GM23338 (cell line): ENCODE measurements around the gene IQCE. TPM values are rescaled to one million over a fixed set of nuclear protein-coding genes. Genes with fewer than 3 reads are reported as not detected.

Experiments
- ATAC-seq: fragments of 200-7000 bp; cut with Tn5 transposase; 3 replicates; pipeline ENCODE4 v1.9.1; 2020
- DNase-seq: peaks from one replicate; pipeline ENCODE4 v3.0.0-alpha.2; 2015; ENCODE audit warnings: low spot score
- H2AFZ ChIP-seq: fragments of 200-600 bp; sonication (generic); 2 replicates; pipeline ENCODE4 v1.8.0; 2016; ENCODE audit warnings: antibody characterized with exemption, mild to moderate bottlenecking, moderate library complexity
- H3F3A ChIP-seq: fragments of 200-600 bp; sonication (generic); replicated peaks from 2 replicates; pipeline ENCODE4 v1.8.0; 2017; ENCODE audit warnings: antibody characterized with exemption, mixed run types, low read depth
- H3K27ac ChIP-seq: fragments of 200-600 bp; sonication (generic); 2 replicates; pipeline ENCODE4 v1.6.1; 2016; ENCODE audit warnings: low read depth
- H3K27me3 ChIP-seq: fragments of 200-600 bp; sonication (generic); 2 replicates; pipeline ENCODE4 v1.8.0; 2016; ENCODE audit warnings: mild to moderate bottlenecking, mixed run types, moderate library complexity; ENCODE audit not compliant: insufficient read depth
- H3K36me3 ChIP-seq: fragments of 200-600 bp; sonication (generic); 2 replicates; pipeline ENCODE4 v1.8.0; 2016; ENCODE audit warnings: mild to moderate bottlenecking; ENCODE audit not compliant: insufficient read depth
- H3K4me1 ChIP-seq: fragments of 200-600 bp; sonication (generic); 2 replicates; pipeline ENCODE4 v1.8.0; 2016; ENCODE audit warnings: mild to moderate bottlenecking, moderate library complexity; ENCODE audit not compliant: insufficient read depth
- H3K4me2 ChIP-seq: fragments of 200-600 bp; sonication (generic); 2 replicates; pipeline ENCODE4 v1.7.1; 2017; ENCODE audit warnings: mixed run types
- H3K4me3 ChIP-seq: fragments of 200-600 bp; sonication (generic); 2 replicates; pipeline ENCODE4 v1.6.1; 2016; ENCODE audit warnings: mixed run types
- H3K79me2 ChIP-seq: fragments of 200-600 bp; sonication (generic); replicated peaks from 2 replicates; pipeline ENCODE4 v1.8.0; 2017; ENCODE audit warnings: mild to moderate bottlenecking; ENCODE audit not compliant: insufficient read depth
- H3K9me2 ChIP-seq: fragments of 200-600 bp; sonication (generic); 2 replicates; pipeline ENCODE4 v1.8.0; 2017; ENCODE audit not compliant: insufficient read depth
- H4K20me1 ChIP-seq: fragments of 200-600 bp; sonication (generic); replicated peaks from 2 replicates; pipeline ENCODE4 v1.8.0; 2017; ENCODE audit warnings: mild to moderate bottlenecking; ENCODE audit not compliant: insufficient read depth
- H3K27ac Mint-ChIP-seq: 2 replicates; pipeline ENCODE4 v1.8.0; 2020; ENCODE audit warnings: inconsistent platforms, mild to moderate bottlenecking, moderate library complexity, mixed read lengths
- H3K27me3 Mint-ChIP-seq: 3 replicates; pipeline ENCODE4 v1.8.0; 2022; ENCODE audit warnings: low read depth, mild to moderate bottlenecking, moderate library complexity, mixed read lengths, inconsistent platforms; ENCODE audit not compliant: insufficient read depth, poor library complexity
- H3K36me3 Mint-ChIP-seq: 3 replicates; pipeline ENCODE4 v1.8.0; 2021; ENCODE audit warnings: low read depth, mild to moderate bottlenecking, inconsistent platforms, moderate library complexity, mixed read lengths
- H3K4me1 Mint-ChIP-seq: 3 replicates; pipeline ENCODE4 v1.8.0; 2020; ENCODE audit warnings: mild to moderate bottlenecking, inconsistent platforms, mixed read lengths
- H3K4me3 Mint-ChIP-seq: 3 replicates; pipeline ENCODE4 v1.8.0; 2021; ENCODE audit warnings: moderate library complexity, mild to moderate bottlenecking, inconsistent platforms, mixed read lengths
- H3K9me3 Mint-ChIP-seq: 3 replicates; pipeline ENCODE4 v1.8.0; 2020; ENCODE audit warnings: moderate library complexity, mild to moderate bottlenecking, inconsistent platforms, mixed read lengths
- CTCF ChIP-seq, 2 experiments: fragments of 200-600 bp in 1 of 2; sonication (generic) in 1 of 2; conservative IDR thresholded peaks; 2 replicates each; pipeline versions ENCODE4 v1.5.1 to v1.6.1; 2016 to 2017; ENCODE audit warnings: antibody characterized with exemption in 2 of 2, low read depth in 2 of 2, mild to moderate bottlenecking in 2 of 2, moderate library complexity in 1 of 2
- EZH2phosphoT487 ChIP-seq: fragments of 200-600 bp; sonication (generic); IDR thresholded peaks from one replicate; pipeline ENCODE4 v1.8.1; 2018; ENCODE audit warnings: antibody characterized with exemption; ENCODE audit not compliant: unreplicated experiment
- JUNB ChIP-seq: IDR thresholded peaks from one replicate; pipeline ENCODE4 v1.6.1; 2016; ENCODE audit warnings: antibody characterized with exemption; ENCODE audit not compliant: unreplicated experiment
- POLR2AphosphoS5 ChIP-seq: IDR thresholded peaks from 2 replicates; pipeline ENCODE4 v1.6.1; 2016; ENCODE audit warnings: antibody characterized with exemption, low read depth
- ZNF114 ChIP-seq: fragments of 250-450 bp; sonication (Bioruptor Pico); IDR thresholded peaks from 2 replicates; pipeline ENCODE4 v1.5.0; 2020; ENCODE audit warnings: mild to moderate bottlenecking, moderate library complexity
- ZNF331 ChIP-seq: fragments of 250-450 bp; sonication (Bioruptor Pico); IDR thresholded peaks from 2 replicates; pipeline ENCODE4 v1.5.0; 2020; ENCODE audit warnings: low read depth, mild to moderate bottlenecking, moderate library complexity
- ZNF462 ChIP-seq: fragments of 250-450 bp; sonication (Bioruptor Pico); IDR thresholded peaks from 2 replicates; pipeline ENCODE4 v1.5.0; 2020; ENCODE audit warnings: mild to moderate bottlenecking, moderate library complexity
- polyA plus RNA-seq: library from polyadenylated mRNA; unstranded; fragments of >200 nt; fragmentation: Nextera tagmentation; extraction: Ambion mirVana; gene quantifications from 2 replicates; pipeline ENCODE4 v1.2.1, GENCODE V29; 2016
- total RNA-seq: library from RNA; depleted of rRNA; stranded (reverse); fragments of >200 nt; shearing (Covaris generic); gene quantifications from 2 replicates; pipeline ENCODE4 v1.2.3, GENCODE V29; 2014

Gene IQCE
- total and polyA plus RNA-seq, 2 experiments from 2014 or later, result 5.0 to 7.7 TPM

- peak; percentile 66 for DNase-seq
- H3K9me3 Mint-ChIP-seq, result no peaks in the 10 kb centered on the region
These were observed 84.8 kb downstream of the IQCE start for GRCh38 chr7:2643386-2644219.

DNA sequence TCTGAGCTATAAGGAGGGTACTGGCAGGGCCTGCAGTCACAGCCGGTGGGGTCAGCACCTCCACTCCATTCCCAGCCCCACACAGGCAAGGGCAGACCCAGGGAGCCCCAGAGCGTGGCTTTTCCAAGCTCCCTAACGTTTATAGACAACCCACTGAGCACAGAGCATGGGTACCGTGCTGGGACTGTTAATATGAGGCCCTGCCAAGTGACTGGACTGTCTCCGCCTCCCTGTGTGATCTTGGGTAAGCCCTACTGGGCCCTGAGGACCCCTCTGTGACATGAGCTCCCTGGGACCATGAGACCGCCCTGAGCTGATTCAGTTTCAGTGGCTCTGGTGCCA lies 85.4 kb downstream of the IQCE start:
- peaks cover 28% of the 10 kb centered on the region for H3K4me1 Mint-ChIP-seq
- H3K27me3 Mint-ChIP-seq, result peaks cover 24% of the 10 kb centered on the region
- no peaks in the 10 kb centered on the region; the same call in 1 of the 2 replicates for H4K20me1 ChIP-seq
- H2AFZ ChIP-seq, result no peak overlapping the region
- DNase-seq (no peak), ATAC-seq (no peak)
- peaks cover 38% of the 10 kb centered on the region for H3K79me2 ChIP-seq
- peaks cover 4% of the 10 kb centered on the region; the same call in 1 of the 3 replicates for H3K36me3 Mint-ChIP-seq
- H3F3A ChIP-seq, result 0 out of 2 replicates have a peak, but pooled peaks cover 4% of the 10 kb centered on the region
- H3K9me2 ChIP-seq, result no peaks in the 10 kb centered on the region
- peaks cover 35% of the 10 kb centered on the region for H3K4me1 ChIP-seq
- H3K9me3 Mint-ChIP-seq, result no peaks in the 10 kb centered on the region
- no peak overlapping the region for H3K4me3 Mint-ChIP-seq
- no peak overlapping the region for H3K4me3 ChIP-seq
- peak overlapping the region; percentile 94 for H3K27ac ChIP-seq
- H3K36me3 ChIP-seq, result no peaks in the 10 kb centered on the region; the same call in 1 of the 2 replicates
- H3K27ac Mint-ChIP-seq, result peak overlapping the region; percentile 95
- H3K4me2 ChIP-seq, result 0 out of 2 replicates have a peak overlapping the region, but pooled peaks have one; percentile 72
- no peaks in the 10 kb centered on the region for H3K27me3 ChIP-seq
- TF ChIP-seq POLR2AphosphoS5, result no peak
- TF ChIP-seq JUNB, result no peak
- no peak for TF ChIP-seq ZNF331 (CRISPR knock-in tag)
- TF ChIP-seq CTCF (conservative IDR thresholded peaks at IDR 0.05; ENCODE audit: low read depth in 2 of 2), result no peak
- no peak for TF ChIP-seq ZNF462 (CRISPR knock-in tag)
- no peak for TF ChIP-seq EZH2phosphoT487

More at GRCh38 chr7:2643386-2644219, 84.8 kb downstream of the IQCE start:
- Mint-ChIP-seq H3K27ac (peak overlapping the region; percentile 95), H3K4me3 (no peak overlapping the region), H3K27me3 (peaks cover 24% of the 10 kb centered on the region), H3K4me1 (peaks cover 28% of the 10 kb centered on the region), H3K36me3 (peaks cover 3% of the 10 kb centered on the region; the same call in 1 of the 3 replicates)
- no peak overlapping the region for H2AFZ ChIP-seq
- H3K79me2 ChIP-seq, result peaks cover 42% of the 10 kb centered on the region
- no peaks in the 10 kb centered on the region; the same call in 1 of the 2 replicates for H4K20me1 ChIP-seq
- no peaks in the 10 kb centered on the region; the same call in 1 of the 2 replicates for H3K36me3 ChIP-seq
- H3K27ac ChIP-seq, result peak overlapping the region; percentile 94; the same call in 1 of the 2 replicates
- H3F3A ChIP-seq, result 0 out of 2 replicates have a peak, but pooled peaks cover 4% of the 10 kb centered on the region
- H3K9me2 ChIP-seq, result no peaks in the 10 kb centered on the region
- no peak for ATAC-seq
- no peaks in the 10 kb centered on the region for H3K27me3 ChIP-seq
- TF ChIP-seq ZNF114, result no peak
- TF ChIP-seq CTCF (conservative IDR thresholded peaks at IDR 0.05; ENCODE audit: low read depth in 2 of 2), result peak; percentile 51 to 64
- no peak overlapping the region for H3K4me3 ChIP-seq
- H3K4me2 ChIP-seq, result no peak overlapping the region
- H3K4me1 ChIP-seq, result peaks cover 35% of the 10 kb centered on the region
